ENCODE measurements around the gene STXBP6. TPM values are rescaled to one million over a fixed set of nuclear protein-coding genes. Genes with fewer than 3 reads are reported as not detected.

STXBP6 gene
- total RNA-seq, 1 experiment from 2014 or later: not detected

DNA sequence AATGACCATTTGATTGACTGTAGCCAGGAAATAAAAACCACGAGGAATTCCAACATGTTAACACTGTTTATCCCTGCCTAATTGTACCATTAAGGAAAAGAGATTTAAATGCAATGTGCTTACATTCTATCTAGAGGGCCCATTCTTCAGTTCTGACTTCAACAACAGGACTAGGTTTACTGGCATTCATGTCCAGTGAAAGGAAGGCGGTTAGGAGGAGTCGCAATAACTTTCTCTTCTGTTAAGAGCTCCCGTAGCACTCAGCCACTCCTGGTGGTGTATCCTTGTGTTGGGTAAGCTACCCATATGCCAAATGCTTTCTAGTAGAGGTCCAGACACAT lies 154.7 kb downstream of the STXBP6 start:
- in situ Hi-C loops (cut with HindIII; ENCODE audit: low pct_unique_long_range_greater_than_20kb, low sequenced_read_pairs) (no loop called here), intact Hi-C loops (cut with micrococcal nuclease; ENCODE audit: unreplicated experiment) (no loop called here)
- no peak for DNase-seq (ENCODE audit: low read depth, low spot score)
- CTCF ChIA-PET: no interaction called here
- Histone ChIP-seq H3K27me3 (ENCODE audit: control insufficient read depth, insufficient read depth, low read length) (no peaks in the 10 kb centered on the region), H3K36me3 (ENCODE audit: control insufficient read depth, insufficient read depth, low read length) (no peaks in the 10 kb centered on the region), H3K4me3 (ENCODE audit: low read depth in 2 of 2, low read length in 2 of 2) (no peak overlapping the region), H3K4me1 (ENCODE audit: control insufficient read depth, insufficient read depth, low read length) (no peaks in the 10 kb centered on the region), H3K27ac (ENCODE audit: low read length) (no peak overlapping the region), H3K9me3 (ENCODE audit: control insufficient read depth, insufficient read depth, low read depth, low read length) (no peaks in the 10 kb centered on the region)
- ATAC-seq: no peak
- no TSS peak for BruUV-seq (replicated peaks)
- TF ChIP-seq TCF7L2 (IDR thresholded peaks at IDR 0.05; ENCODE audit: low read depth, low read length) (no peak), SIN3A (IDR thresholded peaks at IDR 0.05; ENCODE audit: borderline replicate concordance, insufficient read depth, low read depth, low read length) (no peak), POLR2AphosphoS5 (IDR thresholded peaks at IDR 0.05; ENCODE audit: low read depth, low read length) (no peak)
- TF ChIP-seq, protein P1, sequence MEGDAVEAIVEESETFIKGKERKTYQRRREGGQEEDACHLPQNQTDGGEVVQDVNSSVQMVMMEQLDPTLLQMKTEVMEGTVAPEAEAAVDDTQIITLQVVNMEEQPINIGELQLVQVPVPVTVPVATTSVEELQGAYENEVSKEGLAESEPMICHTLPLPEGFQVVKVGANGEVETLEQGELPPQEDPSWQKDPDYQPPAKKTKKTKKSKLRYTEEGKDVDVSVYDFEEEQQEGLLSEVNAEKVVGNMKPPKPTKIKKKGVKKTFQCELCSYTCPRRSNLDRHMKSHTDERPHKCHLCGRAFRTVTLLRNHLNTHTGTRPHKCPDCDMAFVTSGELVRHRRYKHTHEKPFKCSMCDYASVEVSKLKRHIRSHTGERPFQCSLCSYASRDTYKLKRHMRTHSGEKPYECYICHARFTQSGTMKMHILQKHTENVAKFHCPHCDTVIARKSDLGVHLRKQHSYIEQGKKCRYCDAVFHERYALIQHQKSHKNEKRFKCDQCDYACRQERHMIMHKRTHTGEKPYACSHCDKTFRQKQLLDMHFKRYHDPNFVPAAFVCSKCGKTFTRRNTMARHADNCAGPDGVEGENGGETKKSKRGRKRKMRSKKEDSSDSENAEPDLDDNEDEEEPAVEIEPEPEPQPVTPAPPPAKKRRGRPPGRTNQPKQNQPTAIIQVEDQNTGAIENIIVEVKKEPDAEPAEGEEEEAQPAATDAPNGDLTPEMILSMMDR (IDR thresholded peaks at IDR 0.05): no peak
- TF ChIP-seq, protein P2, sequence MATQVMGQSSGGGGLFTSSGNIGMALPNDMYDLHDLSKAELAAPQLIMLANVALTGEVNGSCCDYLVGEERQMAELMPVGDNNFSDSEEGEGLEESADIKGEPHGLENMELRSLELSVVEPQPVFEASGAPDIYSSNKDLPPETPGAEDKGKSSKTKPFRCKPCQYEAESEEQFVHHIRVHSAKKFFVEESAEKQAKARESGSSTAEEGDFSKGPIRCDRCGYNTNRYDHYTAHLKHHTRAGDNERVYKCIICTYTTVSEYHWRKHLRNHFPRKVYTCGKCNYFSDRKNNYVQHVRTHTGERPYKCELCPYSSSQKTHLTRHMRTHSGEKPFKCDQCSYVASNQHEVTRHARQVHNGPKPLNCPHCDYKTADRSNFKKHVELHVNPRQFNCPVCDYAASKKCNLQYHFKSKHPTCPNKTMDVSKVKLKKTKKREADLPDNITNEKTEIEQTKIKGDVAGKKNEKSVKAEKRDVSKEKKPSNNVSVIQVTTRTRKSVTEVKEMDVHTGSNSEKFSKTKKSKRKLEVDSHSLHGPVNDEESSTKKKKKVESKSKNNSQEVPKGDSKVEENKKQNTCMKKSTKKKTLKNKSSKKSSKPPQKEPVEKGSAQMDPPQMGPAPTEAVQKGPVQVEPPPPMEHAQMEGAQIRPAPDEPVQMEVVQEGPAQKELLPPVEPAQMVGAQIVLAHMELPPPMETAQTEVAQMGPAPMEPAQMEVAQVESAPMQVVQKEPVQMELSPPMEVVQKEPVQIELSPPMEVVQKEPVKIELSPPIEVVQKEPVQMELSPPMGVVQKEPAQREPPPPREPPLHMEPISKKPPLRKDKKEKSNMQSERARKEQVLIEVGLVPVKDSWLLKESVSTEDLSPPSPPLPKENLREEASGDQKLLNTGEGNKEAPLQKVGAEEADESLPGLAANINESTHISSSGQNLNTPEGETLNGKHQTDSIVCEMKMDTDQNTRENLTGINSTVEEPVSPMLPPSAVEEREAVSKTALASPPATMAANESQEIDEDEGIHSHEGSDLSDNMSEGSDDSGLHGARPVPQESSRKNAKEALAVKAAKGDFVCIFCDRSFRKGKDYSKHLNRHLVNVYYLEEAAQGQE (IDR thresholded peaks at IDR 0.05; ENCODE audit: insufficient read depth in 1 of 2, low read depth in 2 of 2, low read length in 1 of 2): no peak
- POLR2A ChIA-PET: no interaction called here

DNA sequence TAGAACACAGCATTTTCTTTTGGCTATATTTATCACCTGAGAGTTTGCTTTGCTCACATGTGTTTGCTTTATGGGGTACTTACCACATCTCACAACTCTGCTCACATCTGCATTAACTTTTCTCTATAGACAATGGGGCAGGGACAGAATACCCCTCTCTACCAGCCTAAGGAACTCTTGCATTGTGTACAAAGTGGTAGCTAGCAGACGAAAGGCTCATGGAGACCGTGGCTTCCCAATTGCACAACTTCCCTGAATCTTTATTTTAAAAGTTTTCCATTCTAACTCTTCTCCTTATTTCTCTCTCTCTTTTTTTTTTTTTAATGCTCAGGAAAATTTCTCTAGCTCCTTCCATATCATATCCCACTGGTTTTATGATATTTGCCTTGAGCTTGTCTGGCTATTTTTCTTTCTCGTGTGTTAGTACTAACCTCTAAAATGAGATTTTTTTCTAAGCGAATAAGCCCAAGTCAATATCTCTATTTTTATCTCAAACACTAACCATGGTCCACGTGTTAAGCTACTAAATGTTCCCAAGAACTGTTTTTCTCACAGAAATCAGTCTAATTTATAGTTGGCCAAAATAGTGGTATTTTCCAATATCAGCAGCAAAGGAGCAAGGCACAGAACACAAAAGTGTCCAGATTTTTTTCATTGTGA lies 155.2 kb downstream of the STXBP6 start:
- POLR2A ChIA-PET: no interaction called here
- Histone ChIP-seq H3K36me3 (ENCODE audit: control insufficient read depth, insufficient read depth, low read length) (no peaks in the 10 kb centered on the region), H3K4me3 (ENCODE audit: low read depth in 2 of 2, low read length in 2 of 2) (no peak overlapping the region), H3K27me3 (ENCODE audit: control insufficient read depth, insufficient read depth, low read length) (no peaks in the 10 kb centered on the region), H3K27ac (ENCODE audit: low read length) (no peak overlapping the region), H3K9me3 (ENCODE audit: control insufficient read depth, insufficient read depth, low read depth, low read length) (no peaks in the 10 kb centered on the region), H3K4me1 (ENCODE audit: control insufficient read depth, insufficient read depth, low read length) (no peaks in the 10 kb centered on the region)
- ATAC-seq (no peak), DNase-seq (ENCODE audit: low read depth, low spot score) (no peak)
- CTCF ChIA-PET: no interaction called here
- in situ Hi-C loops (cut with HindIII; ENCODE audit: low pct_unique_long_range_greater_than_20kb, low sequenced_read_pairs) (no loop called here), intact Hi-C loops (cut with micrococcal nuclease; ENCODE audit: unreplicated experiment) (no loop called here)
- TF ChIP-seq POLR2AphosphoS5 (IDR thresholded peaks at IDR 0.05; ENCODE audit: low read depth, low read length): no peak
- TF ChIP-seq SIN3A (IDR thresholded peaks at IDR 0.05; ENCODE audit: borderline replicate concordance, insufficient read depth, low read depth, low read length): no peak
- no peak for TF ChIP-seq TCF7L2 (IDR thresholded peaks at IDR 0.05; ENCODE audit: low read depth, low read length)
- TF ChIP-seq, protein P2 (IDR thresholded peaks at IDR 0.05; ENCODE audit: insufficient read depth in 1 of 2, low read depth in 2 of 2, low read length in 1 of 2): no peak
- TF ChIP-seq, protein P1 (IDR thresholded peaks at IDR 0.05): no peak
- BruUV-seq (replicated peaks): no TSS peak
